PC-3 (cell line): ENCODE measurements around the gene MAG. TPM values are rescaled to one million over a fixed set of nuclear protein-coding genes. Genes with fewer than 3 reads are reported as not detected.

ENCODE experiments used
- ATAC-seq: fragments of 200-7000 bp; cut with Tn5 transposase; 2 replicates; pipeline ENCODE4 v1.9.1; 2020; ENCODE audit warnings: mild to moderate bottlenecking, moderate library complexity
- BruUV-seq: library from RNA; stranded (reverse); fragments of 400-500 nt; replicated peaks from 2 replicates; lab custom pipeline; 2021; lab: Mats Ljungman, UMichigan
- CTCF ChIA-PET: fragments of 300-600 bp; sonication (Branson Sonifier 250); formaldehyde crosslinking; loops from one replicate; lab custom pipeline; 2022; ENCODE audit warnings: antibody characterized with exemption; lab: Charles Lee
- POLR2A ChIA-PET: fragments of 300-600 bp; sonication (Branson Sonifier 250); formaldehyde crosslinking; loops from one replicate; lab custom pipeline; 2022; ENCODE audit warnings: antibody characterized with exemption; ENCODE audit not compliant: unreplicated experiment; lab: Charles Lee
- DNase-seq: peaks from one replicate; pipeline ENCODE4 v3.0.0-alpha.2; 2015
- H2AFZ ChIP-seq: fragments of 300-600 bp; sonication (generic); 2 replicates; pipeline ENCODE4 v1.6.0; 2016; ENCODE audit warnings: antibody characterized with exemption, low read length
- H3F3A ChIP-seq: fragments of 300-600 bp; sonication (generic); one replicate; pipeline ENCODE4 v1.6.0; 2017; ENCODE audit warnings: antibody characterized with exemption, low read length, control low read depth, mild to moderate bottlenecking; ENCODE audit not compliant: unreplicated experiment
- H3K27ac ChIP-seq: fragments of 300-600 bp; sonication (generic); 2 replicates; pipeline ENCODE4 v1.5.1; 2016; ENCODE audit warnings: mild to moderate bottlenecking, low read length
- H3K27me3 ChIP-seq: fragments of 300-600 bp; sonication (generic); 2 replicates; pipeline ENCODE4 v1.6.1; 2016; ENCODE audit warnings: low read length, mixed read lengths
- H3K36me3 ChIP-seq: fragments of 300-600 bp; sonication (generic); 2 replicates; pipeline ENCODE4 v1.6.1; 2016; ENCODE audit warnings: low read depth, mixed run types, low read length, mixed read lengths
- H3K4me1 ChIP-seq: fragments of 300-600 bp; sonication (generic); 2 replicates; pipeline ENCODE4 v1.5.1; 2016; ENCODE audit warnings: low read length; ENCODE audit not compliant: insufficient read depth
- H3K4me2 ChIP-seq: fragments of 300-600 bp; sonication (generic); 2 replicates; pipeline ENCODE4 v1.6.0; 2016; ENCODE audit warnings: low read length
- H3K4me3 ChIP-seq: fragments of 300-600 bp; sonication (generic); 2 replicates; pipeline ENCODE4 v1.5.1; 2016; ENCODE audit warnings: mild to moderate bottlenecking, low read length, mixed read lengths
- H3K79me2 ChIP-seq: fragments of 300-600 bp; sonication (generic); 2 replicates; pipeline ENCODE4 v1.6.1; 2017; ENCODE audit warnings: low read length, mixed read lengths
- H3K9ac ChIP-seq: fragments of 300-600 bp; sonication (generic); 2 replicates; pipeline ENCODE4 v1.6.0; 2016; ENCODE audit warnings: mild to moderate bottlenecking, low read length
- H3K9me2 ChIP-seq: fragments of 300-600 bp; sonication (generic); replicated peaks from 2 replicates; pipeline ENCODE4 v1.6.1; 2016; ENCODE audit warnings: mixed run types, low read length, mixed read lengths
- H3K9me3 ChIP-seq: fragments of 300-600 bp; sonication (generic); 2 replicates; pipeline ENCODE4 v1.6.1; 2016; ENCODE audit warnings: low read length, mixed read lengths
- H4K20me1 ChIP-seq: fragments of 300-600 bp; sonication (generic); 2 replicates; pipeline ENCODE4 v1.6.1; 2016; ENCODE audit warnings: low read length, mixed read lengths
- CTCF ChIP-seq: fragments of 300-600 bp; sonication (generic); conservative IDR thresholded peaks from 2 replicates; pipeline ENCODE4 v1.5.1; 2017; ENCODE audit warnings: antibody characterized with exemption, low read depth, mild to moderate bottlenecking, low read length
- EZH2 ChIP-seq: fragments of 300-600 bp; sonication (generic); IDR thresholded peaks from one replicate; pipeline ENCODE4 v1.6.1; 2017; ENCODE audit warnings: antibody characterized with exemption, mild to moderate bottlenecking, low read length; ENCODE audit not compliant: unreplicated experiment
- EZH2phosphoT487 ChIP-seq: fragments of 300-600 bp; sonication (generic); IDR thresholded peaks from 2 replicates; pipeline ENCODE4 v1.6.1; 2018; ENCODE audit warnings: mild to moderate bottlenecking, antibody characterized with exemption, low read length, borderline replicate concordance
- intact Hi-C: fragments of 100-400 bp; cut with micrococcal nuclease; formaldehyde crosslinking; loops from 2 replicates; pipeline ENCODE4 v1.9.0; 2023
- total RNA-seq: library from RNA; depleted of rRNA; stranded (reverse); fragments of >200 nt; gene quantifications from 2 replicates; pipeline ENCODE4 v1.2.3, GENCODE V29; 2014

The MAG gene
- total RNA-seq, 1 experiment from 2014 or later: not detected

- no peaks in the 10 kb centered on the region for H3K9me3 ChIP-seq
- H2AFZ ChIP-seq: no peak overlapping the region
- TF ChIP-seq EZH2 (no peak), EZH2phosphoT487 (no peak), CTCF (no peak)
- H3K4me3 ChIP-seq: no peak overlapping the region
- H3F3A ChIP-seq: no peaks in the 10 kb centered on the region
- BruUV-seq: no TSS peak
- DNase-seq (no peak), ATAC-seq (no peak)
- POLR2A ChIA-PET: no interaction called here
- no peaks in the 10 kb centered on the region for H3K36me3 ChIP-seq
- intact Hi-C loops: no loop called here
- no peak overlapping the region for H3K4me2 ChIP-seq
- H3K27ac ChIP-seq: no peak overlapping the region
- no peaks in the 10 kb centered on the region for H3K79me2 ChIP-seq
- H3K9me2 ChIP-seq: no peaks in the 10 kb centered on the region
- no peaks in the 10 kb centered on the region for H4K20me1 ChIP-seq
- CTCF ChIA-PET: no interaction called here
- H3K4me1 ChIP-seq: no peaks in the 10 kb centered on the region
- H3K27me3 ChIP-seq: no peaks in the 10 kb centered on the region
- H3K9ac ChIP-seq: no peak overlapping the region
Measured at GRCh38 chr19:35300339-35300649, 8.3 kb downstream of the MAG start.

DNA sequence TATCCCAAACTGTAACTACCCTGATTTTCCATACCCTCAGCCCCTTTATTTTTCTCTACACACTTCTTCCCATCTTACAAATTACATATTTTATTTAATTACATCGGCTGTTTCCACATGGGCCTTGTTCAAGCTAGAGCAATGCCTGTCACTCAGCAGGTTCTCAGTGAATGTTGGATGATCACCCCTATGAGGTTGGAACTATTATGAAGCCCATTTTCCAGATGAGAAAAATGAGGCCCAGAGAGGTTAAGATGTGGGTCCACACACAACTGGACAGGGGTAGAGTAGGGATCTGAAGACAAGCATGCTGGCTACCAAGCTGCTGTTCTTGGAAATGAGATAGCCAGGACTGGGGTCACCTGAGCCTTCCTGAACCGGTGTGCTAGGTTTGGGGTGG is 10.0 kb downstream of the MAG start:
- H3K4me3 ChIP-seq: no peak overlapping the region
- POLR2A ChIA-PET: no interaction called here
- no peaks in the 10 kb centered on the region for H3F3A ChIP-seq
- no peaks in the 10 kb centered on the region for H3K79me2 ChIP-seq
- no peaks in the 10 kb centered on the region for H3K9me3 ChIP-seq
- CTCF ChIA-PET: no interaction called here
- H3K9ac ChIP-seq: no peak overlapping the region
- BruUV-seq: no TSS peak
- intact Hi-C loops: no loop called here
- no peak overlapping the region for H2AFZ ChIP-seq
- no peaks in the 10 kb centered on the region for H3K9me2 ChIP-seq
- TF ChIP-seq EZH2 (no peak), CTCF (no peak), EZH2phosphoT487 (no peak)
- DNase-seq: no peak
- no peaks in the 10 kb centered on the region for H4K20me1 ChIP-seq
- no peak overlapping the region for H3K4me2 ChIP-seq
- ATAC-seq: no peak
- no peaks in the 10 kb centered on the region for H3K36me3 ChIP-seq
- no peaks in the 10 kb centered on the region for H3K27me3 ChIP-seq
- no peak overlapping the region for H3K27ac ChIP-seq
- no peaks in the 10 kb centered on the region for H3K4me1 ChIP-seq

GRCh38 chr19:35302446-35302845 is 10.5 kb downstream of the MAG start:
- Histone ChIP-seq H3K4me1 (no peaks in the 10 kb centered on the region), H3K27ac (no peak overlapping the region), H3K4me2 (no peak overlapping the region), H3K9ac (no peak overlapping the region), H3K9me3 (no peaks in the 10 kb centered on the region), H2AFZ (no peak overlapping the region), H3K36me3 (no peaks in the 10 kb centered on the region), H3K79me2 (no peaks in the 10 kb centered on the region), H4K20me1 (no peaks in the 10 kb centered on the region), H3F3A (no peaks in the 10 kb centered on the region), H3K9me2 (no peaks in the 10 kb centered on the region), H3K4me3 (no peak overlapping the region), H3K27me3 (no peaks in the 10 kb centered on the region)
- intact Hi-C loops: no loop called here
- DNase-seq (no peak), ATAC-seq (no peak)
- CTCF ChIA-PET: no interaction called here
- no TSS peak for BruUV-seq
- TF ChIP-seq EZH2 (no peak), EZH2phosphoT487 (no peak), CTCF (no peak)
- POLR2A ChIA-PET: no interaction called here
